OCI-LY3 (cell line): Measurements from ENCODE around the gene LMBRD1.

Source experiments
- CTCF ChIP-seq: fragments of 200-600, 300-600 bp; sonication (generic); IDR thresholded peaks from 2 replicates; pipeline ENCODE4 v1.5.1; 2014; ENCODE audit warnings: antibody characterized with exemption, low read length, low read depth
- EZH2phosphoT487 ChIP-seq: fragments of 200-600 bp; shearing (Covaris generic); IDR thresholded peaks from 2 replicates; pipeline ENCODE4 v1.6.1; 2018; ENCODE audit warnings: antibody characterized with exemption, mixed run types, low read depth

GRCh38 chr6:69827276-69827893 is 30.6 kb upstream of the LMBRD1 start:
- TF ChIP-seq CTCF (no peak), EZH2phosphoT487 (no peak)
